ENCODE results near the gene DDI1.

DNA sequence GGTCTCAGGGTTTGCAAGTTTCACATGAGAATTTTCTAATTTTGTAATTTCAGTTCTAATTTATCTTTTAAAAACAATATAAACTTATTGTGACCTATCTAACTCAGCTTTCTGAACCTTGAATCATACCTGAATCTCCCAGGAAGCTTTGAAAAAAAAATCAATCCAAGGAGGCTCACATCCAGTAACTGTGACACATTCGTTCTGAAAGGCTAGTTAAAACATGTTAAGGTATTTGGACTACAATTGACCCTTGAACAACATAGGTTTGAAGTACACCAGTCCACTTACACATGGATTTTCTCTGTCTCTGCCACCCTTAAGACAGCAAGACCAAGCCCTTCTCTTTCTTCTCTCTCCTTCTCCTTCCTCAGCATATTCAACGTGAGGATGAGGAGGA is 40.0 kb downstream of the DDI1 start:
- TF ChIP-seq, protein P1, sequence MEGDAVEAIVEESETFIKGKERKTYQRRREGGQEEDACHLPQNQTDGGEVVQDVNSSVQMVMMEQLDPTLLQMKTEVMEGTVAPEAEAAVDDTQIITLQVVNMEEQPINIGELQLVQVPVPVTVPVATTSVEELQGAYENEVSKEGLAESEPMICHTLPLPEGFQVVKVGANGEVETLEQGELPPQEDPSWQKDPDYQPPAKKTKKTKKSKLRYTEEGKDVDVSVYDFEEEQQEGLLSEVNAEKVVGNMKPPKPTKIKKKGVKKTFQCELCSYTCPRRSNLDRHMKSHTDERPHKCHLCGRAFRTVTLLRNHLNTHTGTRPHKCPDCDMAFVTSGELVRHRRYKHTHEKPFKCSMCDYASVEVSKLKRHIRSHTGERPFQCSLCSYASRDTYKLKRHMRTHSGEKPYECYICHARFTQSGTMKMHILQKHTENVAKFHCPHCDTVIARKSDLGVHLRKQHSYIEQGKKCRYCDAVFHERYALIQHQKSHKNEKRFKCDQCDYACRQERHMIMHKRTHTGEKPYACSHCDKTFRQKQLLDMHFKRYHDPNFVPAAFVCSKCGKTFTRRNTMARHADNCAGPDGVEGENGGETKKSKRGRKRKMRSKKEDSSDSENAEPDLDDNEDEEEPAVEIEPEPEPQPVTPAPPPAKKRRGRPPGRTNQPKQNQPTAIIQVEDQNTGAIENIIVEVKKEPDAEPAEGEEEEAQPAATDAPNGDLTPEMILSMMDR (IDR thresholded peaks at IDR 0.05; ENCODE audit: insufficient read depth, low read depth, low read length), result no peak
- no peak for TF ChIP-seq EZH2 (IDR thresholded peaks at IDR 0.05; ENCODE audit: insufficient read depth, low read length)

All from astrocyte (in vitro differentiated cells and primary cell).